K562 (cell line): ENCODE results near the gene KIF19. TPM values are rescaled to one million over a fixed set of nuclear protein-coding genes. Genes with fewer than 3 reads are reported as not detected.

Experiments used
- ATAC-seq: fragments of 200-7000 bp; cut with Tn5 transposase; 3 replicates; pipeline ENCODE4 v1.9.1; 2020; ENCODE audit warnings: moderate library complexity
- BruUV-seq: library from RNA; stranded (reverse); fragments of 400-500 nt; replicated peaks from 2 replicates; lab custom pipeline; 2021; lab: Mats Ljungman, UMichigan
- CTCF ChIA-PET: fragments of 300-600 bp; formaldehyde crosslinking; extraction: SDS; loops from one replicate; lab custom pipeline; 2021; ENCODE audit warnings: low intra/inter-chr PET ratio; lab: Yijun Ruan, JAX
- POLR2A ChIA-PET: fragments of 300-600, 350-650 bp; sonication (Branson Sonifier 250); formaldehyde crosslinking; extraction: SDS; loops from one replicate; lab custom pipeline; 2021; ENCODE audit warnings: antibody characterized with exemption, inconsistent platforms; lab: Yijun Ruan, JAX
- DNase-seq, 4 experiments: peaks; one replicate each; pipeline versions ENCODE4 v3.0.0 to v3.0.0-alpha.2; 2011 to 2018; ENCODE audit warnings: low spot score in 3 of 4, mixed read lengths in 3 of 4; ENCODE audit errors: extremely low read depth in 1 of 4
- FAIRE-seq: peaks from 2 replicates; lab custom pipeline; 2011; peaks lifted over from hg19 to GRCh38; lab: Jason Lieb, UNC
- H2AFZ ChIP-seq: 2 replicates; pipeline ENCODE4 v1.6.0; 2011; ENCODE audit warnings: low read depth, low read length, control low read depth, inconsistent platforms
- H3K27ac ChIP-seq: fragments of 200-600 bp; 3 replicates; pipeline ENCODE4 v1.8.0; 2011; ENCODE audit warnings: low read depth, mild to moderate bottlenecking, control low read depth, inconsistent platforms, low read length, moderate library complexity, mixed read lengths; ENCODE audit errors: extremely low read depth
- H3K27me3 ChIP-seq, 2 experiments: fragments of 300-600 bp in 1 of 2; 2 replicates in 1 of 2; 3 replicates in 1 of 2; pipeline versions ENCODE4 v1.6.0 to v1.8.0; 2011; ENCODE audit warnings: inconsistent platforms in 2 of 2, low read length in 2 of 2, mild to moderate bottlenecking in 1 of 2, mixed read lengths in 1 of 2, moderate library complexity in 1 of 2; ENCODE audit not compliant: control insufficient read depth in 2 of 2, insufficient read depth in 2 of 2
- H3K36me3 ChIP-seq: fragments of 300-600 bp; 3 replicates; pipeline ENCODE4 v1.8.0; 2011; ENCODE audit warnings: mild to moderate bottlenecking, low read length, inconsistent platforms; ENCODE audit not compliant: control insufficient read depth, insufficient read depth
- H3K4me1 ChIP-seq, 2 experiments: fragments of 200-600 bp in 1 of 2; replicated peaks in 1 of 2; 2 replicates in 1 of 2; 3 replicates in 1 of 2; pipeline versions ENCODE4 v1.5.1 to v1.8.0; 2011; ENCODE audit warnings: inconsistent platforms in 2 of 2, low read length in 2 of 2, mild to moderate bottlenecking in 1 of 2, mixed read lengths in 1 of 2, moderate library complexity in 1 of 2; ENCODE audit not compliant: control insufficient read depth in 2 of 2, insufficient read depth in 2 of 2
- H3K4me2 ChIP-seq: 2 replicates; pipeline ENCODE4 v1.6.1; 2011; ENCODE audit warnings: low read length, control low read depth, inconsistent platforms, mixed read lengths; ENCODE audit not compliant: insufficient read depth
- H3K4me3 ChIP-seq: fragments of 200-600 bp; sonication (generic), shearing (Covaris generic); 2 replicates; pipeline ENCODE4 v1.5.1; 2016; ENCODE audit warnings: control low read depth, inconsistent platforms
- H3K79me2 ChIP-seq: fragments of 200-600 bp; 3 replicates; pipeline ENCODE4 v1.8.0; 2011; ENCODE audit warnings: low read length, inconsistent platforms; ENCODE audit not compliant: control insufficient read depth, insufficient read depth
- H3K9ac ChIP-seq, 2 experiments: 2 replicates each; pipeline versions ENCODE4 v1.6.0 to v1.6.1; 2011; ENCODE audit warnings: low read depth in 2 of 2, low read length in 2 of 2, control low read depth in 1 of 2, inconsistent platforms in 1 of 2, mild to moderate bottlenecking in 1 of 2, mixed read lengths in 1 of 2; ENCODE audit not compliant: insufficient read depth in 1 of 2
- H3K9me1 ChIP-seq: one replicate; pipeline ENCODE4 v1.6.0; 2011; ENCODE audit warnings: inconsistent platforms, mild to moderate bottlenecking, low read length, moderate library complexity; ENCODE audit not compliant: control insufficient read depth, insufficient read depth
- H3K9me3 ChIP-seq: replicated peaks from 2 replicates; pipeline ENCODE4 v1.5.1; 2011; ENCODE audit warnings: low read depth, low read length, inconsistent platforms; ENCODE audit not compliant: control insufficient read depth, insufficient read depth
- H4K20me1 ChIP-seq: replicated peaks from 2 replicates; pipeline ENCODE4 v1.6.1; 2011; ENCODE audit warnings: low read length, inconsistent platforms, mixed read lengths; ENCODE audit not compliant: control insufficient read depth, insufficient read depth
- ARNT ChIP-seq, 2 experiments: fragments of 450-650 bp; IDR thresholded peaks; 2 replicates each; pipeline ENCODE4 v1.6.1; 2016; ENCODE audit warnings: mild to moderate bottlenecking in 1 of 2
- ATF1 ChIP-seq, 2 experiments: fragments of 450-650 bp in 1 of 2; IDR thresholded peaks; 2 replicates each; pipeline ENCODE4 v1.6.1; 2016; ENCODE audit warnings: missing compliant biosample characterization in 1 of 2, missing genetic modification characterization in 1 of 2
- GTF2A2 ChIP-seq: IDR thresholded peaks from 2 replicates; pipeline ENCODE4 v1.6.1; 2016; ENCODE audit warnings: mild to moderate bottlenecking, missing genetic modification characterization, missing compliant biosample characterization
- MTF1 ChIP-seq: fragments of 250-450 bp; sonication (Bioruptor Pico); IDR thresholded peaks from 2 replicates; pipeline ENCODE4 v1.9.0; 2021; ENCODE audit warnings: moderate library complexity, mild to moderate bottlenecking, inconsistent platforms, borderline replicate concordance
- PHB2 ChIP-seq: fragments of 450-650 bp; IDR thresholded peaks from 2 replicates; pipeline ENCODE4 v1.6.1; 2017; ENCODE audit warnings: low read depth
- POLR2AphosphoS5 ChIP-seq: IDR thresholded peaks from 2 replicates; pipeline ENCODE4 v1.6.1; 2011; ENCODE audit warnings: mild to moderate bottlenecking, low read depth, low read length, moderate library complexity; ENCODE audit not compliant: control insufficient read depth, insufficient read depth
- WGBS: fragments of 100-300 bp; shearing (Covaris generic); methylation state at CpG from one replicate; pipeline ENCODE4 v1.1.6; 2016; ENCODE audit warnings: low coverage, mixed read lengths; ENCODE audit not compliant: insufficient coverage; ENCODE audit errors: missing lambda C conversion rate; 5-methylcytosine and 5-hydroxymethylcytosine counted together
- in situ Hi-C: fragments of 300-500 bp; cut with MboI; formaldehyde crosslinking; loops from 4 replicates; pipeline ENCODE4 v1.15.0; 2018; ENCODE audit warnings: inconsistent platforms, mixed read lengths
- intact Hi-C: fragments of 100-400 bp; cut with micrococcal nuclease; formaldehyde crosslinking; loops from 2 replicates; pipeline ENCODE4 v1.14.2; 2022
- polyA plus RNA-seq, 8 experiments: library from polyadenylated mRNA; depleted of rRNA in 4 of 8; stranded (reverse) in 5 of 8; unstranded in 3 of 8; fragments of >200 nt; fragmentation: Nextera tagmentation in 2 of 8; fragmentation: Illumina TruSeq in 1 of 8; extraction: Ambion mirVana in 2 of 8; extraction: Trizol in 1 of 8; gene quantifications; 2 replicates each; pipeline versions ENCODE4 v1.2.1 to v1.2.3, GENCODE V29; 2011 to 2014; ENCODE audit warnings: inconsistent platforms in 1 of 8, missing spikeins in 1 of 8
- total RNA-seq, 7 experiments: library from RNA; depleted of rRNA in 6 of 7; stranded (reverse); fragments of >200 nt in 6 of 7; fragmentation: Illumina TruSeq in 2 of 7; extraction: Trizol in 2 of 7; gene quantifications; 2 replicates each; pipeline versions ENCODE4 v1.2.1 to v1.2.3, GENCODE V29; 2011 to 2021; ENCODE audit warnings: low replicate concordance in 1 of 7
- TF ChIP-seq, protein P1 (sequence below): fragments of 450-650 bp; IDR thresholded peaks from 2 replicates; pipeline ENCODE4 v1.6.1; 2017; ENCODE audit warnings: antibody characterized with exemption, mild to moderate bottlenecking
- TF ChIP-seq, protein P2 (sequence below), 2 experiments: fragments of 250-450 bp in 1 of 2; fragments of 450-650 bp in 1 of 2; sonication (Bioruptor Pico) in 1 of 2; IDR thresholded peaks; 2 replicates each; pipeline versions ENCODE4 v1.6.1 to v1.8.0; 2016 to 2021; ENCODE audit warnings: mild to moderate bottlenecking in 2 of 2, moderate library complexity in 2 of 2, missing compliant biosample characterization in 1 of 2, missing genetic modification characterization in 1 of 2
- TF ChIP-seq, protein P3 (sequence below): sonication (generic); formaldehyde crosslinking; IDR thresholded peaks from 2 replicates; pipeline ENCODE4 v1.8.0; 2022; ENCODE audit warnings: mild to moderate bottlenecking, missing genetic modification reagents

KIF19 gene
- total and polyA plus RNA-seq, 9 of the 15 experiments (the other 6 are each of a cell fraction or from before 2014, with no cell fraction given), result 0.10 TPM; not detected in 8

DNA sequence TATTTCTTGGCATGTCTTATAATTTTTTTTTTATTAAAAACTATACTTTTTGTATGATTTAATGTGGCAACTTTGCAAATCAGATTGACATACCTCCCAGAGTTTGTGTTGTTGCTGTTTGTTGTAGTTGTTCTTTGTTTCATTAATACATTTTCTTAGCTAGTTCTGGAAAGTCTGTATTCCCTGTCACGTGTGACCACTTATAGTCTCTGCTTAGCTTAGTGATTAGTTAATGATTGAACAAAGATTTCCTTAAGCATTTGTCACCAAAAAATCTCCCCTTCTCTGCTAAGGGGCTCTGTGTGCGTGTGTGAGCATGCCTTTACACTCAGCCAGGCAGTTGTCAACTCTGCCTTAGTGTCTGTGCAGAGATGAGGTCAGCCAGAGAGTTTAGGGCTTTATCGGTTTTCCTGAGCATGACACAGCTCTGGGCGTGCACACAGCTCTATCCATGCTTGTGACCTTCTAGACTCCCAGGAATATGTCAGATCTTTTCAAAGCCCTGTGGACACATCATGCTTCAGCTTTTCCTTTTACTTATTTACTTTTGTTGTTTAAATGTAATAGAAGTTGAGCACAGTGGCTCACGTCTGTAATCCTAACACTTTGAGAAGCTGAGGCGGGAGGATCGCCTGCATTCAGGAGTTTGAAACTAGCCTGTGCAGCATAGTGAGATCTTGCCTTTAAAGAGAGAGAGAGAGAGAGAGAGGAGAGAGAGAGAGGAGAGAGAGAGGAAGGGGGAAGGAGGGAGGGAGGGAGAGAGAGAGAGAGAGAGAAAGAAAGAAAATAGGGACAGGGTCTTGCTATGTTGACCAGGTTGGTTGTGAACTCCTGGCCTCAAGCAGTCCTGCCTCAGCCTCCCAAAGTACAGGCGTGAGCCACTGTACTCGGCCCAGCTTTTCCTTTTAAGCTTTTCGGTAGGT, 30.1 kb upstream of the KIF19 start:
- H3K36me3 ChIP-seq, result no peaks in the 10 kb centered on the region
- peaks cover 14 to 21% of the 10 kb centered on the region in 2 experiments; a peak in 4 of 5 replicates for H3K4me1 ChIP-seq
- BruUV-seq, result no TSS peak
- peak overlapping the region; percentile 91 for H3K27ac ChIP-seq
- FAIRE-seq (peak; percentile 94), ATAC-seq (peak; percentile 96), DNase-seq (peak; percentile 59 to 91 (median 68))
- H3K9me3 ChIP-seq, result no peaks in the 10 kb centered on the region
- H3K9me1 ChIP-seq, result no peaks in the 10 kb centered on the region
- no peaks in the 10 kb centered on the region for H4K20me1 ChIP-seq
- ChIA-PET POLR2A (interaction anchor here (0.8 to 2.0 kb wide), 13 partner anchors 9 to 148 kb away, joined by 3 to 16 read pairs (median 5); partner anchors contain the start of genes GPR142 and TTYH2), CTCF (interaction anchor here (1.1 to 1.2 kb wide), 2 partner anchors 85 to 87 kb away, joined by 3 to 6 read pairs; no protein-coding TSS in a partner anchor)
- H3K9ac ChIP-seq, result peak overlapping the region; percentile 49 to 65; a peak in 3 of 4 replicates
- H2AFZ ChIP-seq, result peak overlapping the region; percentile 97
- H3K4me3 ChIP-seq, result peak overlapping the region; percentile 10; the same call in 1 of the 2 replicates
- WGBS, result 0% methylated on average over 10 of the region's 10 CpGs
- H3K4me2 ChIP-seq, result peak overlapping the region; percentile 82
- no peaks in the 10 kb centered on the region for H3K79me2 ChIP-seq
- intact Hi-C loops, result loop anchor here (1.0 kb wide), 1 partner anchor 86 kb away; no protein-coding TSS in a partner anchor
- H3K27me3 ChIP-seq, result no peaks in the 10 kb centered on the region
- in situ Hi-C loops, result no loop called here
- TF ChIP-seq POLR2AphosphoS5 (no peak), ATF1 (CRISPR knock-in tag; IDR thresholded peaks at IDR 0.05) (no peak), ATF1 (tag; IDR thresholded peaks at IDR 0.05) (peak; percentile 60), MTF1 (CRISPR knock-in tag) (no peak), ARNT (IDR thresholded peaks at IDR 0.05) (0 out of 4 replicates have a peak, but pooled peaks of 1 of the 2 experiments have one; percentile 16), PHB2 (no peak), GTF2A2 (tag) (no peak)
- TF ChIP-seq, protein P1, sequence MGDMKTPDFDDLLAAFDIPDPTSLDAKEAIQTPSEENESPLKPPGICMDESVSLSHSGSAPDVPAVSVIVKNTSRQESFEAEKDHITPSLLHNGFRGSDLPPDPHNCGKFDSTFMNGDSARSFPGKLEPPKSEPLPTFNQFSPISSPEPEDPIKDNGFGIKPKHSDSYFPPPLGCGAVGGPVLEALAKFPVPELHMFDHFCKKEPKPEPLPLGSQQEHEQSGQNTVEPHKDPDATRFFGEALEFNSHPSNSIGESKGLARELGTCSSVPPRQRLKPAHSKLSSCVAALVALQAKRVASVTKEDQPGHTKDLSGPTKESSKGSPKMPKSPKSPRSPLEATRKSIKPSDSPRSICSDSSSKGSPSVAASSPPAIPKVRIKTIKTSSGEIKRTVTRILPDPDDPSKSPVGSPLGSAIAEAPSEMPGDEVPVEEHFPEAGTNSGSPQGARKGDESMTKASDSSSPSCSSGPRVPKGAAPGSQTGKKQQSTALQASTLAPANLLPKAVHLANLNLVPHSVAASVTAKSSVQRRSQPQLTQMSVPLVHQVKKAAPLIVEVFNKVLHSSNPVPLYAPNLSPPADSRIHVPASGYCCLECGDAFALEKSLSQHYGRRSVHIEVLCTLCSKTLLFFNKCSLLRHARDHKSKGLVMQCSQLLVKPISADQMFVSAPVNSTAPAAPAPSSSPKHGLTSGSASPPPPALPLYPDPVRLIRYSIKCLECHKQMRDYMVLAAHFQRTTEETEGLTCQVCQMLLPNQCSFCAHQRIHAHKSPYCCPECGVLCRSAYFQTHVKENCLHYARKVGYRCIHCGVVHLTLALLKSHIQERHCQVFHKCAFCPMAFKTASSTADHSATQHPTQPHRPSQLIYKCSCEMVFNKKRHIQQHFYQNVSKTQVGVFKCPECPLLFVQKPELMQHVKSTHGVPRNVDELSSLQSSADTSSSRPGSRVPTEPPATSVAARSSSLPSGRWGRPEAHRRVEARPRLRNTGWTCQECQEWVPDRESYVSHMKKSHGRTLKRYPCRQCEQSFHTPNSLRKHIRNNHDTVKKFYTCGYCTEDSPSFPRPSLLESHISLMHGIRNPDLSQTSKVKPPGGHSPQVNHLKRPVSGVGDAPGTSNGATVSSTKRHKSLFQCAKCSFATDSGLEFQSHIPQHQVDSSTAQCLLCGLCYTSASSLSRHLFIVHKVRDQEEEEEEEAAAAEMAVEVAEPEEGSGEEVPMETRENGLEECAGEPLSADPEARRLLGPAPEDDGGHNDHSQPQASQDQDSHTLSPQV, result peak; percentile 72
- TF ChIP-seq, protein P2, sequence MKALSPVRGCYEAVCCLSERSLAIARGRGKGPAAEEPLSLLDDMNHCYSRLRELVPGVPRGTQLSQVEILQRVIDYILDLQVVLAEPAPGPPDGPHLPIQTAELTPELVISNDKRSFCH (CRISPR knock-in tag; IDR thresholded peaks at IDR 0.05), result no peak
- TF ChIP-seq, protein P2 (tag; IDR thresholded peaks at IDR 0.05), result peak; percentile 73; the same call in 1 of the 2 replicates
- TF ChIP-seq, protein P3, sequence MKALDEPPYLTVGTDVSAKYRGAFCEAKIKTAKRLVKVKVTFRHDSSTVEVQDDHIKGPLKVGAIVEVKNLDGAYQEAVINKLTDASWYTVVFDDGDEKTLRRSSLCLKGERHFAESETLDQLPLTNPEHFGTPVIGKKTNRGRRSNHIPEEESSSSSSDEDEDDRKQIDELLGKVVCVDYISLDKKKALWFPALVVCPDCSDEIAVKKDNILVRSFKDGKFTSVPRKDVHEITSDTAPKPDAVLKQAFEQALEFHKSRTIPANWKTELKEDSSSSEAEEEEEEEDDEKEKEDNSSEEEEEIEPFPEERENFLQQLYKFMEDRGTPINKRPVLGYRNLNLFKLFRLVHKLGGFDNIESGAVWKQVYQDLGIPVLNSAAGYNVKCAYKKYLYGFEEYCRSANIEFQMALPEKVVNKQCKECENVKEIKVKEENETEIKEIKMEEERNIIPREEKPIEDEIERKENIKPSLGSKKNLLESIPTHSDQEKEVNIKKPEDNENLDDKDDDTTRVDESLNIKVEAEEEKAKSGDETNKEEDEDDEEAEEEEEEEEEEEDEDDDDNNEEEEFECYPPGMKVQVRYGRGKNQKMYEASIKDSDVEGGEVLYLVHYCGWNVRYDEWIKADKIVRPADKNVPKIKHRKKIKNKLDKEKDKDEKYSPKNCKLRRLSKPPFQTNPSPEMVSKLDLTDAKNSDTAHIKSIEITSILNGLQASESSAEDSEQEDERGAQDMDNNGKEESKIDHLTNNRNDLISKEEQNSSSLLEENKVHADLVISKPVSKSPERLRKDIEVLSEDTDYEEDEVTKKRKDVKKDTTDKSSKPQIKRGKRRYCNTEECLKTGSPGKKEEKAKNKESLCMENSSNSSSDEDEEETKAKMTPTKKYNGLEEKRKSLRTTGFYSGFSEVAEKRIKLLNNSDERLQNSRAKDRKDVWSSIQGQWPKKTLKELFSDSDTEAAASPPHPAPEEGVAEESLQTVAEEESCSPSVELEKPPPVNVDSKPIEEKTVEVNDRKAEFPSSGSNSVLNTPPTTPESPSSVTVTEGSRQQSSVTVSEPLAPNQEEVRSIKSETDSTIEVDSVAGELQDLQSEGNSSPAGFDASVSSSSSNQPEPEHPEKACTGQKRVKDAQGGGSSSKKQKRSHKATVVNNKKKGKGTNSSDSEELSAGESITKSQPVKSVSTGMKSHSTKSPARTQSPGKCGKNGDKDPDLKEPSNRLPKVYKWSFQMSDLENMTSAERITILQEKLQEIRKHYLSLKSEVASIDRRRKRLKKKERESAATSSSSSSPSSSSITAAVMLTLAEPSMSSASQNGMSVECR, result 0 out of 2 replicates have a peak, but pooled peaks have one; percentile 54
